Measurements from ENCODE around the gene MX2.
"Not testable (repeated sequence)": the region's sequence is repeated elsewhere in the genome, so short reads cannot be mapped to it uniquely, and the experiment has no call there.

MX2 gene

GRCh38 chr21:41390043-41390639 lies 28.3 kb downstream of the MX2 start:
- DNase-seq = no peak

DNA sequence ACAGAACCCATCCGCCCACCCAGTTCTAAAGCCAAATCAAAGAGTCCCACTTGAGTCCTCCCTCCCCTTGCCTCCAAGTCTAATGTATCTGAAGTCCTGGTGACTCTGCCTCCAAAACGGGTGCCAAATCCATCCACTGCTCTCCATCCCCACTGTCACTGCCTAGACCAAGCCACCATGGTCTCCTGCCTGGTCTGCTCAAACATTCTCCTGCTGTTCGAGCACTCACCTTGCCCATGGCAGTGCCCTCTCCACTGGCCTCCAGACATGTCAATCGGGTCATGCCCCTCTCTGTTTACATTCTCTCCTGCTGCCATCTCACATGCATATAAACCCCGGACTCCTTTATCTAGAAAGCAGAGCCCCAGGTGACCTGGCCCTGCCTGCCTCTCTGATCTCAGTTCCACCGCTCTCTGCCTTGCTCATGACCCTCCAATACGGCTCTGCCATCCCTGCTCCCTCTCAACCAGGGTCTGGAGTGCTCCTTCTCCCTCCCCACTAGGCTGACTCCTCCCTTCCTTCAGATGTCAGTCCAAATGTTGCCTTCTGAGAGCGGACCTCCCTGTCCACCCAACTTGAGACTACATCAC lies 32.1 kb downstream of the MX2 start:
- DNase-seq = no peak

- peak; percentile 72 for DNase-seq
These were observed 34.8 kb downstream of the MX2 start for GRCh38 chr21:41396558-41397075.

DNA sequence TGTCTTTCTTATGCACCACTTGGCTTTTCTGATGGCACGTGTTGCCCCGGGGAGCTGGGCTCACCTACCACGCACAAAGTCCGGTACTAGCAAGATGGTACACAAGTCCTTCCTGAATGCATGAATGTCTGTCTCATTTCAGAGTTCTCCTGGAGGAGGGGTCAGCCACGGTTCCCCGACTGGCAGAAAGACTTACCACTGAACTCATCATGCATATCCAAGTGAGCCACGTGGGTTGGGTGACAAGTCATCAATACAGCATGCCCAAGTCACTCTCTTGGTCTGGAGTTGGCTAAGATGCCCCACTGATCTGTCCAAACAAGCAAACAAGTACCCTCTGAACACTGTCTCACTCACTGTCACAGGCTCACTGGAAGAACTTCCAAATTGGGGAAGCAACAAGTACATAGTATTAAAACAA lies 35.7 kb downstream of the MX2 start:
- DNase-seq = no peak

DNA sequence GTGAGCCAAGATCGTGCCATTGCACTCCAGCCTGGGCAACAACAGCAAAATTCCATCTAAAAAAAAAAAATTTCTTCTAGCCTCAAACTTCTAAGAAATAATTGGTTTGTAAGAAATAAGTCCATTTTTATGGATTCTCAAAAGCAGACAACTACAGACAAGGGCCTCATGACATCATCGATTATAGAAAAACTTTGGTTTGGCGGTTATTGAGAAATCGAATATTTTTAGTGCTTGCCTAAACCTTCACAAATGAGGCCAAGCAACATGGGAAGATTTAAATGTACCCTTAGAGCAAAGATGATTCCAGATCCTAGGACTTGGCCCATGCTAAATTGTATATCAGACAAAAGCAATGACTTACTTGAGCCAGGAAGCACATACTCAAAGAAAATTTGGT lies 36.4 kb downstream of the MX2 start:
- no peak for DNase-seq

DNA sequence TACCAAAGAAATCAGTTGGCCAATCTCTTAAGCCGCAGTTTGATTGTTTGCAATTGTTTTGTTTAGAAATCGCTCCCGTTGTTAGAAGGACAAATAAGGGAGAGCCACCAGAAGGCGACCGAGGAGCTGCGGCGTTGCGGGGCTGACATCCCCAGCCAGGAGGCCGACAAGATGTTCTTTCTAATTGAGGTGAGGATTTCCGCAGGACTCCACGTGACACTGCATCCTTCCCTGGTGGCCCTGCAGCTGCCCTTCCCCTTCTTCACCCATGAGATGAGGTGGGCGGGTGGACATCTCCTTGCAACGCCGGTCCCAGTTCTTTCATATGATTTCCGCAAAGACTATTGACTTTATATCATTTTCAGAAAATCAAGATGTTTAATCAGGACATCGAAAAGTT lies 37.0 kb downstream of the MX2 start:
- no peak for DNase-seq

GRCh38 chr21:41399246-41399800 lies 37.5 kb downstream of the MX2 start:
- peak; percentile 45 for DNase-seq

GRCh38 chr21:41402231-41402630 lies 40.4 kb downstream of the MX2 start:
- no peak for DNase-seq

DNA sequence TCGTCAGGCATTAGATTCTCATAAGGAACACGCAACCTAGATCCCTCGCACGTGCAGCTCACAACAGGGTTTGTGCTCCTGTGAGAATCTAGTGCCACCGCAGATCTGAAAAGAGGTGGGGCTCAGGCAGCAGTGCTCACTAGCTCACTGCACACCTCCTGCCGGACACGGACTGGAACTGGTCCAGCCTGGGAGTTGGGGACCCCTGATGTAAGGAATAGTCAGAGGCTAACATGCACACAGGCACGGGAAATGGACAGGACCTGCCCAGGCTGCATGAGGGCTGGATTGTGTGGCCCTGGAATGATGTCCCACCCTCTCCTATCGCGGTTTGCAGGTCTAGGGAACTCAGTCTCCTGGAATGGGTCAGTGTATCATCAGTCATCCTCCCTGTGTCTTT lies 41.0 kb downstream of the MX2 start:
- DNase-seq = no peak

DNA sequence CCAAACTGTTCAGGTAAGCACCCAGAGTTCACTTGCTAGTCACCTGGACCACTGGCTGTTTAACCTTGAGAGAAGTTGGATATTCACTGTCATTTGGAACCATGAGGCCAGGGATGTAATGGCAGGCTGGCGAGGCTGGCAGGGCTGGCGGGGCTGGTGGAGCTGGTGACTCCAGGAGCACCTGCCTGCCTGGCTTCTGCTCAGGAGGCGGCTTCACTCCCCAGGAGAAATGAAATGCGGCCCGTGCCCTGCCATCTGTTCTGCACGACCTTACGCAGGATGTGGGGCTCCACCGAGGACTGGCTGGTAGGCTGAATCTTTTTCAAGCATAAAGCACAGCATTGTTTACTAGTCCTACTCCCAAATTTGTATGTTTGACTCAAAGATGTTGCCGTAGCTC lies 41.5 kb downstream of the MX2 start:
- DNase-seq = no peak

- no peak for DNase-seq
These were observed 42.1 kb downstream of the MX2 start for GRCh38 chr21:41403966-41404365.

DNA sequence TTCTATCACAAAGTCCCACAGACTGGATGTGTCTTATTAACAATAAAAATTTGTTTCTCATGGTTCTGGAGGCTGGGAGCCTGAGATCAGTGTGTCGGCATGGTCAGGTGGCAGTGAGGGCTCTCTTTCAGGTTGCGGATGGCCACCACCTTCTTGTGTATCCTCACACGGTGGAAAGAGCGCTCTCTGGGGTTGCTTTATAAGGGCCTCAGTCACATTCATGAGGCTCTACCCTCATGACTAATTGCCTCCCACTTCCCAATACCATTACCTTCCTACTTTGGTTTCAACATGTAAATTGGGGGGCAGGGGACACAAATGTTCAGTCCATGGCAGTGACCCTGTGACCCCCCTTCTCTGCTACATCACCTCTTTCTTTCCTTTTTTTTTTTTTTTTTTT lies 43.5 kb downstream of the MX2 start:
- no peak for DNase-seq

DNA sequence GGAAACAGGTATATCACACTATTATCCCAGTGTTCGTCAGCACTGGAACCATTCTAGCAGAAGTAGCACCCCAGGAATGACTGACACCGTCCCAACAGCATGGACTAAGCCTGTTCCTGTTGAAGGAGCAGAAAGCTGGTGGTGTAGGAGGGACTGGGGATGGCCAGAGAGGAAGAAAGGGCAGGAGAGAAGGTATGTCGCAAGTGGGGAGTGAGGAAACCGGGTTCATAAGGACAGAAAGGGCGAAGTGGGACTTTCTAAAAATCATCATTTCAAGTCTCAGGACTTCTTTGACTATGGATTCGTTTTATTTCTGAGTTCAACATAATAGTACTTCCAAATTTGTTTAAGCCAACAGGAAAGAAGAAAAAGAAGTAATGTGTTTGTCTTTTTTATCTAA lies 44.5 kb downstream of the MX2 start:
- no peak for DNase-seq

DNA sequence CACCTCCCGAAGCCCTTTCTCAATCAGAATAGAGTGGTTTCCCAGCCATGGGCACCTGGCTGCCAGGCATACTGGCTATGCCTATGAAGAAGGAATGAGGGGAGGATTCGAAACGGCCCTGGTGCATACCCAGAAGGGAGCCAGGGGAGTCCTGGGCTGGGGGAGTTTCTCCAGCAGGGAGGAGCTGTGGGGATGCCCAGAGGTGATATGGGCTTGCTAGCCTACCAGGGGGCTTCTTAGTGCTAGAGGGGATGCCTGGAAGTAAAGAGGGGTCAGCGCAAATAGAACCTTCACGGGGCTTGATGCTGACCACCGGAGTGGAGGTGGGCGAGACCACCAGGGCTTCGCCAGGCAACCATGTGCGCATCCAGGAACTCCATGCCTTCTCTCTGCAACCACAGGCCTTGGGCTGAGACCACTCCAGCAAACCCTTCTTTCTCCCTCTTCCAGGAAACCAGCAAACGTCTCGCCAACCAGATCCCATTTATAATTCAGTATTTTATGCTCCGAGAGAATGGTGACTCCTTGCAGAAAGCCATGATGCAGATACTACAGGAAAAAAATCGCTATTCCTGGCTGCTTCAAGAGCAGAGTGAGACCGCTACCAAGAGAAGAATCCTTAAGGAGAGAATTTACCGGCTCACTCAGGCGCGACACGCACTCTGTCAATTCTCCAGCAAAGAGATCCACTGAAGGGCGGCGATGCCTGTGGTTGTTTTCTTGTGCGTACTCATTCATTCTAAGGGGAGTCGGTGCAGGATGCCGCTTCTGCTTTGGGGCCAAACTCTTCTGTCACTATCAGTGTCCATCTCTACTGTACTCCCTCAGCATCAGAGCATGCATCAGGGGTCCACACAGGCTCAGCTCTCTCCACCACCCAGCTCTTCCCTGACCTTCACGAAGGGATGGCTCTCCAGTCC lies 46.0 kb downstream of the MX2 start:
- no peak for DNase-seq

DNA sequence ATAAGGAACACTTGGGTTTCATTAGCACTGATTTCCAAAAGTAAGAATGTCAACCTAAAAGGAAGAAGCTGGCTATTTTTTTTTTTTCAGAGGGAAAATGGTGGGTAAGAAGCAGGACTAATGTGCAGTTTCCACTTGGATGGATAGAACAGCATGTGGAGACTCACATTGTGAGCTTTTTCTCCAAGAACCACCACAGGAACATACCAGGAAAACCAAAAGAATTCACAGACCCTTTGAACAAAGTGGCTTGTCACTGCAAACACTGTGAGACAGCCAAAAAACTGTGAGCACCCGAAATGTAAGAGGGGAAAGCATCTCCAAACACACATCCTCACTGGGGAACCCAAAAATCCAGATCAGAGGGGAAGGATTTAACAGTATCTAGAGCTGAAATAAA lies 48.5 kb downstream of the MX2 start:
- no peak for DNase-seq

DNA sequence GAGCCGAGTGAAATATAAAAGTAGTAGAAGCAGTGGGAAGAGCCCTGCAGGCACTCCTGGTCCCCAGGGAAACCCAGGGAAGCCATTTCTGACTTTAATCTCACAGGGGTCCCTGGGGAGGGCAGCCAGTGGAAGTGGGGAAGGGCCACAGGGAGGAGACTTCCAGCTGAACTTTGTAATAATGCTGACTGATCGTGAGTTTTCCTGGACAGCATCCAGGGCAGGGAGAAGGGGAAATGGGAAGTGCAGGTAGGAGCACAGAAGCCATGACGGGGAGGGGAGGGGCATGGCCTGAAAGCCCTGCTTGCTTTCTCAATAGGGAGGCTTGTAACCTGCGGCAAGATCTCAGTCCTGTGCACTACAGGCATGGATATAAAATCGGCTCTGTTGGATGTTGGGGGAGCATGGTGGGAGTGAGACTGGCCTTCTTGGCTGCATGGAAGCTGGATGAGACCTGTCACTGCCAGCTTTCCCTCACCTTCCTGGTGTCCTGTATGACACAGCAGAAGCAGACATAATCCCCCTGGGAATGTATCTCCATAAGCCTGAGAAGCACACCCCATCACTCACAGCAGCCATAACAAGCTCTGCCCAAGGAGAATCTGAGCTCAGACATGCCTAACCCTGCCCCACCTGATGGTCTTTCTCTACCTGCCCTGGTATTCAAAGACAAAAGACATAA lies 49.1 kb downstream of the MX2 start:
- no peak for DNase-seq

DNA sequence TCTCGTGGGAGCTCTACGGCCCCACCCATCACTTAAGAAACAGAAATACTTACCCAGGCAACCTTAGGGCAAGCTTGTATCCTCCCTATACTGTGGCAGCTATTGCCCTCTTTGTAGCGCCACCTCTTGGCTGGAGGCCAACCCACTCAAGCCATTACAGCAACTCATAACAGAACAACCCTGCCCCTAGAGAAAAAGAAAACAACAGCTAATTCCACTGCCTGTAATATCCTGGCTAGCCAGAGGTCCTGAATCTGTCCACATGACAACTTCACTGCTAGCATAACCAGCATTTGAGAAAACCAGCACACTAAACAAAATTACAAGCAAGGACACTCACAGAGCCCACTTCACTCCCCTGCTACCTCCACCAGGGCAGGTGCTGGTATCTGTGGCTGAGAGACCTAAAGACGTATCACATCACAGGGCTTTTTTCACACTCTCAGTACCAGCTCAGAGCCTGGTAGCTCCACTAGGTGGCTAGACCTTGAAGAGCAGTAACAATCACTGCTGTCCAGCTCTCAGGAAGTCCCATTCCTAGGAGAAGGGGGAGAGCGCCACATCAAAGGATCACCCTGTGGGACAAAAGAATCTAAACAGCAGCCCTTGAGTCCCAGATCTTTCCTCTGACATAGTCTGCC lies 49.7 kb downstream of the MX2 start:
- peak; percentile 44 for DNase-seq

DNA sequence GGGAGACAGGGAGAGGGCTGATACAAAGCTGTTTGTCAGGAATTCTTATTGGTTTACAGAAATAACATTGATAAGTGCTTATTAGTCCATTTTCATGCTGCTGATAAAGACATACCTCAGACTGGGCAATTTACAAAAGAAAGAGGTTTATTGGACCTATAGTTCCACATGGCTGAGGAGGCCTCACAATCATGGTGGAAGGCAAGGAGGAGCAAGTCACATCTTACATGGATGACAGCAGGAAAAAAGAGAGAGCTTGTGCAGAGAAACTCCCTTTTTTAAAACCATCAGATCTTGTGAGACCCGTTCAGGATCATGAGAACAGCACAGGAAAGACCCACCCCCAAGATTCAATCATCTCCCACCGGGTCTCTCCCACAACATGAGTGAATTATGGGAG lies 55.7 kb downstream of the MX2 start:
- DNase-seq = not testable (repeated sequence)

GRCh38 chr21:41418393-41418792 lies 56.6 kb downstream of the MX2 start:
- no peak for DNase-seq

DNA sequence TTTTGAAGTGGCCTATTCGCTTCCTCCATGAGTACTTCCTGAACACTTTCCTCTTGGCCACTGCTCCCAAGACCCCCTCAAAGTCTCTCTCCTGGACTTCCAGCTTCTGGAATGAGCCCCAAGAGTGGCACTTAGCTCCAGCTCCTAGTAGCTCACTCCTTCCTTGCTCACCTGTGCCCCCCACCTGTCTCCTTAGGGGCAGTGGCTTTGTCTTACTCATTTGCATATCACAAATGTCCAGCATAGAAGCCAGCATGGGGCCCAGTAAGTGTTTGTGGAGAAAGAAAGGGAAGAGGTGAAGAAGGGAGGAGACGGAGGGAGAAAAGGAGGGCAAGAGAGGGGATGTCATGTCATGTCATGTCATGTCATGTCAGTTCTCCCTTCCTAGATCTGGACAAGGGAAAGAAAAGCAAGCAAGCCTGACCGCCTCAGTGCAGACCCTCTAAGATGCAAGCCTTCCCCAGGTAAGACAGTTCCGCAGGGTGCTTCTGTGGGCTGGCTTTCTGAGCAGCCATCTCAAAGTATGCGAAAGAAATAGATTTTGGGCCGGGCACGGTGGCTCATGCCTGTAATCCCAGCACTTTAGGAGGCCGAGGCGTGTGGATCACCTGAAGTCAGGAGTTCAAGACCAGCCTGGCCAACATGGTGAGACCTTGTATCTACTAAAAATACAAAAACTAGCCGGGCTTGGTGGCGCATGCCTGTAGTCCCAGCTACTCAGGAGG lies 57.3 kb downstream of the MX2 start:
- DNase-seq = no peak

Data from hematopoietic multipotent progenitor cell treated with erythropoietin and hydrocortisone succinate and interleukin-3 and kit ligand, for 4 days (in vitro differentiated cells).